Inflammatory macrophage (primary cell): ENCODE measurements around the gene ANKRD13B.

ENCODE experiments used
- DNase-seq, 2 donors: peaks; one replicate each; pipeline ENCODE4 v3.0.0-alpha.2; 2020 to 2022

The ANKRD13B gene

DNA sequence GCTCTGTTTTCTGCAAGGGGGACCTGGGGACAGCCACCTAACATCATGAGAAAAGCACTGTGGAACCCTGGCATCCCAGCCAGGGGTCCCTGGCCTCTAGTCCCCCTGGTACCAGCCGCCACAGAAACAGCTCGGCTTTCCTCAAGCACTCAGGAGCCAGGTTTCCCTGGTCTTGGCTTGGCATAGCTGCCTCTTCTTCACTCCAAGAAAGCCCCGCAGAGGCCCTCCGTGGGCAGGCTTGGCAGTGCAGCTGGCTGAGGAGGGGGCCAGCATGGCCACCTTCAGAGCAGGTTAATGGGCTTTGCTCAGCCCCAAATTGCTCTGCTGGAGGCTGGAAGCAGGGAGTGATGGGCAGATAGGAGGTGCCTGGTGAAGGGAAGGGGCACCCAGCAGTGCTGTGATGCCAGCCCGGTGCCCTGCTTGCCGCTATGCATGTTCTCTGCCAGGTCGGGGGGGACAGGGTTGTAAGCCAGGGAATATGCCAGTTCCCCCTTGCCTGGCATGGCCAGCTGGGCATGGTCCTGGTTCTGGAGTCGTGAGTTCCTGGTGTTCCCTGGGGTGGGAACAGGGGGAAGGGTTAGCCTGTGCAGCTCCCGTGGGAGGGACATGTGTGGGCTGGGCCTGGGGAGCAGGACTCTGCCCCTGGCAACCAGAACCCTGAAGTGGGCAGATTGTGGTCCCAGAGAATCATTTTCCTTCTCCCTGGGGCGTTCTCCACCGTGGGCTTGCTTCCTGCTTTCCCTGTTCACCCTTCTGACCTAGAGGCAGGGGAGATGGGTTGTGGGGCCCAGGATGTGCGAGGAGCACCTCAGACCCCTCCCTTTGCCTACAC, 3.2 kb downstream of the ANKRD13B start:
- DNase-seq: no peak

DNA sequence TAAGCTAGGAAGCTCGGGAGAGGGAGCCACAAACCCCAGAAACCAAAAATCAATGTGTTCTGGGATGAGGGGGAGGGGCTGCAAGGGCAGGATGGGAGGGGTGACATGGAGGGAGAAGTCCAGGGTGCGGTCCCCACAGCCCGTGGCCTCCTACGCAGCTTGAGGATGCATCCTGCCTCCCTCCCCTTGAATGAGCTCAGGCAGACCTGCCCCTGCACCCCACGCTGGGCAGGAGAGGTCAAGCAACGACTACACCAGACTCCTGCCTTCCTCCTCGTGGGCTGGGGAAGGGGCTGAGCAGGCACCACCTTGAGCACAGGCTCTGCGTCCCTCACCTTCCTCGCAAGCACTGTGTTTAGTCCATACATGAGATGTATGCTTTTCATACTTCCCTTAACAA, 3.9 kb downstream of the ANKRD13B start:
- DNase-seq: no peak

DNA sequence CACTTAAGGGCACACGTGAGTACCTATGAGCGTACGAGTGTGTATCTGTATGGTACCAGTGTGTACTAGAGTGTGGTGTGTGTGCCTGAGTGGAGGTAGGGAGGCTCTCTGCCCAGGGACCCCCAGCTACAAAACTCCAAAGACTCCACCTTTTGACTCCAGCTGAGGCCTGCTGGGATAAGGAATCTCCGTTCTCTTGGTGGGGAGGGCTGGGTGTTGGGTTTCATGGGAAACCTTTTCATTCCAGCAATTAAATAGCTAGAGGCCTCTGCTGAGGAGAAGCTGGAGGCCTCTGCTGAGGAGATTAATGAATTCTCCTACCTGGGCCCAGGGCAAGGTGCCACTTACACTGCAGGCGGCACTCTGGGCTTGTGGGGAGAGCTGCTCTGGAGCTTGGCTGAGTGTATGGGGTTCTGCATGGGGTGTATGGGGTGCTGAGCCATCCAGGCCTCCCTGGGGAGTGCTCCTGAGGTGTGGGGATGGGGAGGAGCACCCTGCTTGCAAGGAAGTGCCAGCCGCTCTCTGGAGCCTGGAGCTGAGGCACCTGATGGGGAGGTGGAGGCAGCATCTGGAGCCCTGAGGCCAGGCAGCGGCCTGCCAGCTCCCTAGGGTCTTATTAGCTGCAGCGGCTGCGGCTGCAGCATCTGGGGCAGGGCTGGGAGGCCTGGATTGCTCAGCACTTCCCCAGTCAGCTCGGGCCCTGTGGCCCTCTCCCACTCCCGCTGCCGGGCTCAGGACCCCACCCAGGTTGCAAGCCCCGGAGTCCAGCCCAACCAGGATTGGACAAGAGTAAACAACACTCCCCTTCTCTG, 4.6 kb downstream of the ANKRD13B start:
- DNase-seq: no peak

DNA sequence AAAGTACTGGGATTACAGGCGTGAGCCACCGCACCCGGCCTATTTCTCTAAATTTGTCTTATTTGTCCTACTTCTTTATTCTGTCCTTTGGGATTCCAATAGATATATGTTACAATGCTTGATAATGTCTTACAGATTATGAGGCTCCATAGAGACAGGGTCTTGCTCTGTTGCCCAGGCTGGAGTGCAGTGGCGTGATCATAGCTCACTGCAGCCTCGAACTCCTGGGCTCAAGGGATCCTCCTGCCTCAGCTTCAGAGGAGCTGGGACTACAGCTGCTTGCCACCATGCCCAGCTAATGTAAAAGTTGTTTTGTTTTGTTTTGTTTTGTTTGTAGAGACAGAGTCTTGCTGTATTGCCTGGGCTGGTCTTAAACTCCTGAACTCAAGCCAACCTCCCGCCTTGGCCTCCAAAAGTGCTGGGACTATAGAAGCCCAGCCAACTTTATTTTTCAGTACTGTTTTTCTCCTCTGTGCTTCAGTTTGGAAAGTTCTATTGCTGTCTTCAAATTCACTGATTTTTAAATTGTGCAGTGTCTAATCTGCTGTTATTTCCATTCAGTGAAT, 10.3 kb downstream of the ANKRD13B start:
- no peak for DNase-seq

DNA sequence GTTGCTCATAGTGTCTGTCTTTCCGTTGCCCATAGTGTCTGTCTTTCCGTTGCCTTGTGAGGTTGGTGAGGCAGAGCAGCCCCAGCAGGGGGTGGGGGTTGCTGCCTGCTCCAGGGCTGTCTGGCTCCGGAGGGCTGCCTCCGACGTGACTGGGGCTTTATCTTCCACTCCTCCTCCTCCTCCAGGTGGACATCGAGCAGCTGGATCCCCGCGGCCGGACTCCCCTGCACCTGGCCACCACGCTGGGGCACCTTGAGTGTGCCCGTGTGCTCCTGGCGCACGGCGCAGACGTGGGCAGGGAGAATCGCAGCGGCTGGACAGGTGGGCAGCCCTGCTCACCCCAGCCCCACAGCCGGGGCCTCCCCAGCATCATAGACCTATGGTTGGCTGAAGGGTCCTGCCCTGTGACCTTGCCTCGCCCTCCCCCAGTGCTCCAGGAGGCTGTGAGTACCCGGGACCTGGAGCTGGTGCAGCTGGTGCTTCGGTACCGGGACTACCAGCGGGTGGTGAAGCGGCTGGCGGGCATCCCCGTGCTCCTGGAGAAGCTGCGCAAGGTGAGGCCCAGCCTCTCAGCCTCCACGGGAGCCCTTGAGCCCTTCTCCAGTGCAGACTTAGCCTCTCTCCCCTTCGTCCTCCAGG, 14.7 kb downstream of the ANKRD13B start:
- DNase-seq: no peak

DNA sequence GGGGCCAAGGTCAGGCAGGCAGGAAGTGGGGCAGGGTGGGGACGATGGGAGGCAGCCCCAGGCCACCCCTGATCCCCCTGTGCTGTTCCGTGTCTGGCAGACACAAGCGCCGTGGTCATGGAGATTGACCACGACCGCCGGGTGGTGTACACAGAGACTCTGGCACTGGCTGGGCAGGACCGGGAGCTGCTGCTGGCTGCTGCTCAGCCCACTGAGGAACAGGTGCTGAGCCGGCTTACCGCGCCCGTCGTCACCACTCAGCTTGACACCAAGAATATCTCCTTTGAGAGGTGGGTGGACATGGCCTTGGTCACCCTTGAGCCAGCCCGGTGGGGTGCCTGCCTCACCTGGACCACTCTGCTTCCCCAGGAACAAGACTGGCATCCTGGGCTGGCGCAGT, 16.1 kb downstream of the ANKRD13B start:
- no peak for DNase-seq

DNA sequence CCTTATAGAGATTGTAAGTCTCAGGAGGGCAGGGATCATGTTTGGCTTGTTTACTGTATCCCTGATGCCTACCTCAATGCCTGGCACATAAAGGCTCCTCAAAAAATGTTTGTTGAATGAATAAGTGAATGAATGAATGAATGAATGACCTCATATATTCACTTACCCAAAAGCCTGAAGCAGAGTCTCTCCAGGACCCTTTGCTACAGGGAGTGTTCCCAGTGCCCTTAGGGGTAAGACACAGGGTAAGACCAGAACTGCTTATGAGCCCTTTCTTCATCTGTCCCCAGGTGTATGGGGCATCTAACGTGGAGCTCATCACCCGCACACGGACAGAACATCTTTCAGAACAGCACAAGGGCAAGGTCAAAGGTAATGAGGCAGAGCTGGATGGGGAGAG, 17.5 kb downstream of the ANKRD13B start:
- DNase-seq: no peak

DNA sequence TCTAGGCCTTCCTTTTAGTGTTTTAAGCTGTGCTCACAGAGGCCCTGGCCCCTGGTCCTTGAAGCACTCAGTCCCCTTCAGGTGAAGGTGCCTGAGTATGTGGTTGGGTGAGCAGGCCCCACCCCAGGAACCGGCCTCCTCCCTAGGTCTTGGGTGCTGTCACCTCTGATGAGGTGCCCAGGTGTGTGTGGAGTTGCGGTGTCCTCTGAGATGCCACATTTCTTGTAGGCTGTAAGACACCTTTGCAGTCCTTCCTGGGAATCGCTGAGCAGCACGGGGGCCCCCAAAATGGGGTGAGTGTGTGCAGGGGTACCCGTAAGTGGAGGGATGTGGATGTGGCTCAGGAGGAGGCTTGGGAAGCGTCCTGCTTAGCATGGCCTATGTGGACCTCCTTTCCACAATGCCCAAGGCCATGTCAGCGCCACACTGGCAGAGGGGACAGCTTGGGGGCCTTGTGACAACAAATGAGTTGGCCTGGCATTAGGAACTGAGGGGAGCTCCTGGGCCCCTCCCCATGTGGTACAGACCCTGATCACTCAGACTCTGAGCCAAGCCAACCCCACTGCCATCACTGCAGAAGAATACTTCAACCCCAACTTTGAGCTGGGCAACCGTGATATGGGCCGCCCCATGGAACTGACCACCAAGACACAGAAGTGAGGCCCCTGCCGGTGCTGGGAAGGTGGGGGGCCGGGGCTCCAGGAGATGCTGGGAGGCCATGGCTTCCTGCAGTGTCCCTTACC, 18.6 kb downstream of the ANKRD13B start:
- DNase-seq: no peak

DNA sequence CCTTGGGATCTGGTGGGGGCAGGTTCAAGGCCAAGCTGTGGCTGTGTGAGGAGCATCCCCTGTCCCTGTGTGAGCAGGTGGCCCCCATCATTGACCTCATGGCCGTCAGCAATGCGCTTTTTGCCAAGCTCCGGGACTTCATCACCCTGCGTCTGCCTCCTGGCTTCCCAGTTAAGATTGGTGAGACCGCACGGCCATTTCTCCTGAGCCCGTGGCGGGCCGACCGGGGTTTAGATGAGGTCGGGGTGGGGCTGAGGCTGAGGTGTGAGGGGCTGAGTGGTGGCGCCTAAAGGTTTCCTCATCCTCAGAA, 19.1 kb downstream of the ANKRD13B start:
- no peak for DNase-seq

DNA sequence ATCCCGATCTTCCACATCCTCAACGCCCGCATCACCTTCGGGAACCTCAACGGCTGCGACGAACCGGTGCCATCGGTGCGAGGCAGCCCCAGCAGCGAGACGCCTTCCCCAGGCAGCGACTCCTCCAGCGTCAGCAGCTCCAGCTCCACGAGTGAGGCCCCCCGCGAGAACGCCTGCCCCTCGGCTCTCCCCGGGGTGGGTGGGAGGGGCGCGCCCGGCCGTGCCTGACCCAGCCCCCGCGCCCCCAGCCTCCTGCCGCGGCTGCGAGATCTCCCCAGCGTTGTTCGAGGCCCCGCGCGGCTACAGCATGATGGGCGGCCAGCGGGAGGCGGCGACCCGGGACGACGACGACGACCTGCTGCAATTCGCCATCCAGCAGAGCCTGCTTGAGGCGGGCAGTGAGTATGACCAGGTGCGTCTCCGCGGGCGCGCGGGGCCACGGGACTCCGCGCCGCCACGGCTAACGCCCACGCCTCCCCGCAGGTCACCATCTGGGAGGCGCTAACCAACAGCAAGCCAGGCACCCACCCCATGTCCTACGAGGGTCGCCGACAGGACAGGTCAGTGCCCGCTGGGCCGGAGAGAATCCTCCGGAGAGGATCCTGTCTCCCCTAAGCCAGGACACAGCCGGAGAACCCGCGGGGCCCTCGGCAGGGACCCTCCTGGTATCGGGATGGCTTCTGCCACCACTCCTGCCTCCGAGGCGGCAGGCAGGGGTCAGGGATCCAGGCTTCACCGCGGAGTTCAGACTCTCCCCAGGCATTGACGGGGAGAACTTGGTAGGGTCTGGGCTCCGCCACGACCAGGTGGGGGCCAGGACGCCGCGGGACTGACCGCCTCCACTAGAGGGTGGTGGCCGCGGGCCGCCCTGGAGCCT, 19.7 kb downstream of the ANKRD13B start:
- no peak for DNase-seq

DNA sequence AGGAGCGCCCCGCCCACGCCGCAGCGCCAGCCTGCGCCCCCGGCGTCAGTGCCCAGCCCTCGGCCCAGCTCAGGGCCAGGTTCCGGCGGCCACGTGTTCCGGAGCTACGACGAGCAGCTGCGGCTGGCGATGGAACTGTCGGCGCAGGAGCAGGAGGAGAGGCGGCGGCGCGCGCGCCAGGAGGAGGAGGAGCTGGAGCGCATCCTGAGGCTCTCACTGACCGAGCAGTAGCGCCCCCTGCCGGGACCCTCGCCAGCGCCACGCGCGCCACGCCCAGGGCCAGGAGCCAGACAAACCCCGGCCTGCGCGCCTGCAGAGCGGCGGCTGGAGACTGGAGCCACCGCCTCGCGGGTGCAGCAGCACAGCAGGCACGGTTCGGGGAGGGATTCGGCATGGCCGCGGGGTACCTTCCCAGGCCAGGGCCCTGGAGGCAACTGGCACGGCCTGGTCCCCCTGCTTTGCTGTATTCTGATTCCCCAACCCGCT, 20.5 kb downstream of the ANKRD13B start:
- DNase-seq: peak; percentile 95

DNA sequence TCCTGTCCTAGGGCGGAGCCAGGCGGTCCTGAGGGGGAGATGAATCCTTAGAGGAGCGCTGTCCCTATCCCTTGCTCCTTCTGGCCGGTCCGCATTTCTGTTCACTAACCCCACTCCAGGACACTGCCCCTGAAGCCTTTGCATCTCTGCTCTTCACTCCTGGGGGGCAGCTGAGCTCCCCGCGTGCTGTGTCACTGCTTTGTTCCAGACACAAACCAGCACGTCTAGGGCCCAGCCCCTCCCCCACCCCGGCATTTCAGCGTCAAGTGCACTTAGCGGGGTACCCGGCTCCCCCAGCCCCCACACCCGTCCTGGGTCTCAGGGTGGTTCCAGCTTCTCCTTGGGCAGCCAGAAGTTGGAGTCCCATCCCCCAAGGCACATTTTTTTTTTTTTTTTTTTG, 20.9 kb downstream of the ANKRD13B start:
- no peak for DNase-seq

DNA sequence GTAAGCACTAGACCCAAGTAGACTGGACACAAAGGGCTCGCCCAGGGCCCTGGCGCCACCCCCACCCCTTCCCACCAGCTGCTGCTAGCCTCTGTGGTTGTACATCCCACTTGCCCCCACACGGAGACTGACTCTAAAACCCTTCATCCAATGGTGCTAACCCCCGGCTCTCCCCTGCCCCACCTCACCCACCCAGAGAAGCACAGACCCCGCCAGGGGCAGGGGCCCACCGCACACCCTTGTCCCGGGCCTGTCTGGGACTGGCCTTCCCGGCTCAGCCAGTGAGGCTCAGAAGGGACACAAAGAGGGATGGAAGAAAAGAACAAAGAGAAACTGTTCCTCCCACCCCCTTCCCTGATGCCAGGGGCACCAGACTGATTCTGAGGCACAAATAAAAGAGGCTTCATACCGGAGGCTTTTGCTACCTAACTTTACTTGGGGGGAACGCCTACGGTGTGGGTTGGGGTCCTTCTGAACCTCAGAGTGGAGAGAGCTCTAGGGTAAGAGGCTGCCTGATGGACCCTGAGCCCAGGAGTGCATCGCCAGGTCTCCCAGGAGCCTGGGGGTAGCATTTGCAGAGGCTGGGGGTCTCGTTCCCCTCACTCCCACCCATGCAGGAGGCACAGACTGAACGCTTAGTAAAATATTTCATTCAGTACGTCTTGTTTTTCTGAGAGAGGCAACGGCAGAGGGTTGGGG, 21.6 kb downstream of the ANKRD13B start:
- DNase-seq: no peak

DNA sequence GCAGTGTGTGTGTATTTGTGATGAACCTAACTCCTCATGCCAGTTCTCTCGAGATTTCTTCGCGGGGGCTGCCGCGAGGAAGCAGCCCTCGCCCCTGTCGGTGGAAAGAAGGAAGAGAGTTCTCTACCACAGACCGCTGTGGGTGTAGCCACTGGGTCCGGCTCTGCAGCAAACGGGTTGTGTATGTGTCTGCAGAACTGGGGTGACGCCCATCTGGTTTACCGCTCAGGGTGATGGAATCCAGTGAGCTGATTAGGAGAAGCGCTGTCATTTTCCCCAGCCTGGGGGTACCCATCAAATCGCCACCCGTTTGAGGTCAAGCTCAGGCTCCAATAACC, 22.1 kb downstream of the ANKRD13B start:
- peak; percentile 83 to 88 for DNase-seq

DNA sequence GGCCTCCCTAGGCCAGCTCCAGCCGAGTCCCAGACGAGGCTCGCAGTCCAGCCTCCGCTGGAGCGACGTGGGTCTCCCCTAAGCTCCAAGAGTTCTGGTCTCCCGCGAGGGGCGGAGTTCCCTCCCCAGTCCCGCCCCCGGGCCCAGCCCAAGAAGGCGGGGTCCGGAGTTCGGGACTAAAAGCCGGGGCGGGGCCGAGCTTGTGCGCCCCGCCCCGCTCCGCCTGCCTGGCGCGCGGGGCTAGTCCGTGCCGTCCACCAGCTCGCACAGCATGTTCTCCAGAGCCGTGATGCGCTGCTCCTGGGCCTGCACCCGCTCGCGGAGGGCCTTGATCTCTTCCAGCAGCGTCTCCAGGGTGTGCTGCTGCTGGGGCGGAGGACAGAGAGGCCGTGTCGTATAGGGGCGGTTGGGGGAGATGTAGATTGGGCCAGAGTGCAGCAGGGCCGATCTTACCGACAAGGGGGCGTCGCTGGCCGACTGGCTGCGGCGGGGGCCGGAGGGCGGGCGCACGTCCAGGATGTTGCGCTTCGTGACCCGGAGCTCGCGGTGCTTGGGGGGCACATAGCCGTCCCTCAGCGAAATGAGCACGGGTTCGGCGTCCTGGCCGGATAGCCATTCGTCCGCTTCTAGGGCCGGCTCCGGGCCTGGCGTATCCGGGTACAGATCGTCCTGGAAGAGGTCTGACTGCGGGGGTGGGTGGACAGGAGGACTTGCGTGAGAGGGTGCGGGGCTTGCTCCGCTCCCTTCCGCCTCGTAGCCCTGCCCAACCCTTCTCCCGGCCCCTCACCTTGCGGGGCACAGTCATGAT, 22.8 kb downstream of the ANKRD13B start:
- peak; percentile 88 to 93 for DNase-seq

DNA sequence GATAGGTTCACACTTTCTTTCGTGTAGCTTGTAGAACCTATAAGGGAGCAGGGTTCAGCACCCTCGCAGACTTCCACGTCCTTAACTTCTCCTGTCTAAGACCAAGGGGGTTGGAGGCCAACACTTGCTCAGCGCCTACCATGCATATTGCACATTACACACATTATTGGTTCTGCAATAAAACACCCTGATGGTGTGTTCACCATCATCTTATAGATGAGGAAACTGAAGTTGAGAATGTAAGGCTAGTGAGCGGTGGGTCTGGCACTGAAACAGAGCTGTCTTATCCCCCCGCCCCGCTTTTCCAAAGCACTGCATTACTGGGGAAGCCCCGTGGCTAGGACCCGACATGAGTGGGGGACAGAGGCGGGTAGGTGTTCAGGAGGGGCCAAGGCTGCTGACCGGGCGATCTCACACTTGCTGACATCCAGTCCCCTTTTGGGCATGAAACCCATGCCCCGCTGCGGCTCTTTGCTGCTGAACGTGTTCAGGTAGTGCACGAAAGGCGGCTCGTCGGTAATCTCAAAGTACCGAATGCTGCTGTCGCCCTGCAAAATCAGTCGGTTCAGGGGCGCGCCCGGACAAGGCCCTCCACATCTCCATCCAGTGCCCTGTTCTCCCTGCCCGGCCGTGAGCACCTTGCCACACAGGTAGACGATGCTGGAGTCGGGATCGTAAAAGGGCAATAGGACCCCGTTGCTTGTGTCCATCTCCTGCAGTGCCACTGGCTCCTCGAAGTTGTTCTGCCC, 23.5 kb downstream of the ANKRD13B start:
- DNase-seq: peak in 1 of 2 donors; percentile 31

DNA sequence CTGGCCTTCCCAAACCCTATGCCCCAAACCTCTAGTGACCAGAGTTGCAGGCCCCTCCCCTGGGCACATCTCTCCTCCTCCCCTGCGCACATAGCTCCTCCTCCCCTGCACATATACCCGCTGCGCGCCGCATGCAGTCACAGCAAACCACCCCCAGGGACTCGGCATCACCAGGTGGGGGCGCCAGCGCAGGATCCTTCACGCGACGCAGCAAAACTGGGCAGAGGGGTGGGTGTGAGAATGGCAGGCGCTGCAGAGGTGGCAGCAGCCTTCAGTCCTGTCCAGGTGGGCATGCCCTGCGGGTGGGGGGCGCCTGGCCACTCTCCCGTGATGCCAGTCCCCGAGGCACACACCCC, 24.2 kb downstream of the ANKRD13B start:
- DNase-seq: peak; percentile 76 to 79

DNA sequence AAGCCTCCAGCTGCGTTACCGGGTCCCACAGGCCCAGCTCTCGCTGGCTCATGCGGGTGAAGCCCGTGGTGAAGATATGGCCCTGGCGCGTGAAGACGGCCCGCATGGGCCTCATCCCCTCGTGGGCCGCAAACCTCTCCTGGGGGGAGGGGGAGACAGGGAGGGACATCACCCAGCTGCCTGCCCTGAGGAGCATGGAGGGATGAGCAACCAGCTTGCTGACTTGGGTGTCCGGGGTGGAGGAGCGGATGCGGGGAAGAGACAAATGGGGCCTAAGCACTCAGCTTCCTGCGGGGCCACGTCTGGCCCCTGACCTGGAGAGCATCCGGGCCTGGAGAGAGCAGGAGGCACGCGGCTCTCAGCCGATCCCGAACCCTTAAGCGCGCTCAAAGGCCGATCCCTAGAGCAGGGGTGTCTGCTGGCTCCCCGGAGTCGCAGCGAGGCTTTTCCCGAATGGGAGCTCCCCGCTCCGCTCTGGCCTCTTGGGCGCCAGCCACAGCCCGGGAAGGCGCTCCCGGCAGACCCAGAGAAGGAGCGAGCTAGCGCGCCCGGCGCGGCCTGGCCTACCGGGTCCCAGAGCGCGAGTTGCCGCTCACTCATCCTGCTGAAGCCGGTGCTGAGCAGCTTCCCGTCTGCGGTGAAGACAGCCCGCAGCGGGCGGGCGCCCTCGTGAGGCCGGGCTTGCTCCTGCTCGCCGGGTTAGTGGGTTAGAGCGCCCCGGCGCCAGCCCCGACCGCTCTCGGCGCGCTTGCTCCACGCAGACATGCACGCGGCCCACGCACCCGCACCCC, 24.7 kb downstream of the ANKRD13B start:
- peak; percentile 77 to 88 for DNase-seq
